Measurements from ENCODE around the gene KAZN. TPM values are rescaled to one million over a fixed set of nuclear protein-coding genes. Genes with fewer than 3 reads are reported as not detected.

The KAZN gene
- total and polyA plus RNA-seq, 2 of the 8 experiments (the other 6 are each of a cell fraction or from before 2014, with no cell fraction given), result 3.7 to 11.8 TPM

GRCh38 chr1:15088281-15088971 lies 489.9 kb downstream of the KAZN start:
- 87% methylated on average over 16 of the region's 16 CpGs; no CpG with 5 or more reads in 1 of the 2 experiments for WGBS, 2 experiments (ENCODE audit: extremely low coverage in 1 of 2, insufficient coverage in 1 of 2, insufficient read length in 1 of 2, insufficient replicate concordance in 2 of 2, low coverage in 1 of 2, low lambda C conversion rate in 2 of 2, missing lambda C conversion rate in 1 of 2)
- Histone ChIP-seq H3K14ac (ENCODE audit: insufficient read length) (no peak overlapping the region), H2AK5ac (ENCODE audit: low read depth, low read length) (no peak overlapping the region), H3K4me3 (ENCODE audit: extremely low read depth in 1 of 4, insufficient read depth in 2 of 4, low read depth in 3 of 4, low read length in 4 of 4) (no peak overlapping the region), H4K5ac (ENCODE audit: insufficient read length, low read depth, low read length) (no peak overlapping the region), H2BK5ac (ENCODE audit: low read depth, low read length) (no peak overlapping the region), H2BK15ac (ENCODE audit: low read length) (0 out of 2 replicates have a peak overlapping the region, but pooled peaks have one; percentile 83), H2BK12ac (ENCODE audit: low read depth, low read length) (no peak overlapping the region), H3K56ac (replicated peaks; ENCODE audit: insufficient read length, low read depth, low read length) (no peak overlapping the region), H2AFZ (ENCODE audit: low read length) (no peak overlapping the region), H2BK120ac (replicated peaks; ENCODE audit: low read depth, low read length) (no peak overlapping the region), H3K4me2 (ENCODE audit: insufficient read depth in 1 of 2, low read depth in 2 of 2, low read length in 2 of 2) (no peak overlapping the region), H3K27ac (ENCODE audit: low read depth, low read length) (no peak overlapping the region), H3K79me2 (ENCODE audit: control insufficient read depth in 1 of 2, insufficient read depth in 2 of 2, low read length in 2 of 2) (no peaks in the 10 kb centered on the region), H4K20me1 (replicated peaks in 1 of 2; ENCODE audit: control insufficient read depth in 1 of 2, insufficient read depth in 2 of 2, low read length in 2 of 2) (no peaks in the 10 kb centered on the region), H3K9ac (replicated peaks in 1 of 4; ENCODE audit: extremely low read depth in 1 of 4, low read depth in 3 of 4, low read length in 3 of 4) (no peak overlapping the region), H3K36me3 (ENCODE audit: control insufficient read depth in 2 of 4, insufficient read depth in 4 of 4, low read length in 3 of 4) (no peaks in the 10 kb centered on the region), H3K9me3 (ENCODE audit: insufficient read depth in 2 of 2, low read depth in 1 of 2, low read length in 1 of 2) (no peaks in the 10 kb centered on the region), H3K79me1 (ENCODE audit: low read depth, low read length) (no peaks in the 10 kb centered on the region), H3K18ac (ENCODE audit: extremely low read depth, low read length) (no peak overlapping the region), H3K27me3 (replicated peaks in 1 of 4; ENCODE audit: control insufficient read depth in 3 of 4, extremely low read depth in 1 of 4, insufficient read depth in 3 of 4, low read length in 3 of 4) (no peaks in the 10 kb centered on the region; a peak in 2 of 7 replicates), H2BK20ac (ENCODE audit: low read length) (no peak overlapping the region), H4K91ac (replicated peaks; ENCODE audit: insufficient read length, low read length) (no peak overlapping the region), H3K23ac (ENCODE audit: insufficient read length) (no peak overlapping the region), H3K4me1 (replicated peaks in 1 of 4; ENCODE audit: control insufficient read depth in 3 of 4, insufficient read depth in 4 of 4, low read length in 3 of 4) (peaks cover 4 to 10% (median 4%) of the 10 kb centered on the region in 4 experiments), H3K4ac (replicated peaks; ENCODE audit: insufficient read length, low read depth, low read length) (no peak overlapping the region), H3K23me2 (ENCODE audit: low read depth, low read length) (no peaks in the 10 kb centered on the region), H4K8ac (ENCODE audit: extremely low read depth, insufficient read depth, low read length) (no peak overlapping the region)
- CTCF ChIA-PET (ENCODE audit: partially characterized antibody), result interaction anchor here (0.9 to 3.4 kb wide), 9 partner anchors 9 to 517 kb away, joined by 3 to 26 read pairs (median 5); no protein-coding TSS in a partner anchor
- DNase-seq (ENCODE audit: low read depth in 1 of 2, low spot score in 2 of 2), result no peak
- FAIRE-seq, result no peak
- POLR2A ChIA-PET (ENCODE audit: partially characterized antibody), result interaction anchor here (1.2 kb wide), 1 partner anchor 12 kb away, joined by 4 read pairs; no protein-coding TSS in a partner anchor
- TF ChIP-seq CTBP2 (IDR thresholded peaks at IDR 0.05; ENCODE audit: borderline replicate concordance, insufficient read depth, insufficient read length, low read length) (no peak), CHD2 (IDR thresholded peaks at IDR 0.05; ENCODE audit: low read length) (no peak), JUN (IDR thresholded peaks at IDR 0.05; ENCODE audit: low read depth, low read length) (no peak), SIN3A (conservative IDR thresholded peaks at IDR 0.05 in 1 of 2, IDR thresholded peaks at IDR 0.05 in 1 of 2; ENCODE audit: low read depth in 1 of 2, low read length in 2 of 2) (no peak), SIX5 (IDR thresholded peaks at IDR 0.05; ENCODE audit: low read depth, low read length) (no peak), RXRA (IDR thresholded peaks at IDR 0.05; ENCODE audit: insufficient read depth, low read depth, low read length) (no peak), MAX (IDR thresholded peaks at IDR 0.05) (no peak), GTF2F1 (IDR thresholded peaks at IDR 0.05; ENCODE audit: borderline replicate concordance, low read depth, low read length) (no peak), YY1 (IDR thresholded peaks at IDR 0.05; ENCODE audit: low read depth, low read length) (no peak), PHF8 (conservative IDR thresholded peaks at IDR 0.05; ENCODE audit: low read depth, low read length) (no peak), RBBP5 (IDR thresholded peaks at IDR 0.05; ENCODE audit: borderline replicate concordance, low read depth, low read length) (no peak), HDAC2 (IDR thresholded peaks at IDR 0.05; ENCODE audit: borderline replicate concordance in 1 of 2, low read depth in 2 of 2, low read length in 2 of 2) (no peak)
